ENCODE results near the gene CARNS1.

The CARNS1 gene

GRCh38 chr11:67369801-67370284, 45.6 kb upstream of the CARNS1 start:
- no peak overlapping the region for H2BK5ac ChIP-seq (ENCODE audit: low read length)
- peaks cover 27 to 32% of the 10 kb centered on the region in 2 donors for H3K4me1 ChIP-seq (ENCODE audit: control insufficient read depth in 2 of 2, insufficient read depth in 1 of 2, low read depth in 1 of 2, low read length in 2 of 2)
- H3K36me3 ChIP-seq (replicated peaks in 1 of 2; ENCODE audit: control insufficient read depth in 2 of 2, insufficient read depth in 2 of 2, low read length in 2 of 2), result peaks cover 0 to 10% of the 10 kb centered on the region in 2 donors
- peaks cover 10% of the 10 kb centered on the region for H3K79me1 ChIP-seq (ENCODE audit: low read depth, low read length)
- H2BK15ac ChIP-seq (ENCODE audit: low read length), result no peak overlapping the region
- H2BK12ac ChIP-seq (ENCODE audit: low read length), result no peak overlapping the region
- no peak overlapping the region for H4K8ac ChIP-seq (ENCODE audit: low read depth, low read length)
- H3K9me3 ChIP-seq (replicated peaks in 1 of 2; ENCODE audit: control insufficient read depth in 2 of 2, insufficient read depth in 1 of 2, low read depth in 1 of 2, low read length in 2 of 2), result no peaks in the 10 kb centered on the region
- no peak overlapping the region for H4K91ac ChIP-seq (ENCODE audit: low read depth, low read length, poor library complexity)
- peak overlapping the region; percentile 50 for H3K9ac ChIP-seq (ENCODE audit: low read depth, low read length, poor library complexity)
- no peak overlapping the region for H3K4me2 ChIP-seq (ENCODE audit: insufficient read depth, low read length, poor library complexity, severe bottlenecking)
- peak overlapping the region; percentile 16 for H2AK5ac ChIP-seq (ENCODE audit: low read depth, low read length)
- peaks cover 0 to 6% (median 0%) of the 10 kb centered on the region in 3 experiments for H3K27me3 ChIP-seq (ENCODE audit: control insufficient read depth in 3 of 3, insufficient read depth in 3 of 3, low read depth in 1 of 3, low read length in 3 of 3)
- WGBS, 2 donors (ENCODE audit: extremely low coverage in 2 of 2, insufficient read length in 2 of 2, insufficient replicate concordance in 1 of 2), result no CpG with 5 or more reads among the region's 12 CpGs
- DNase-seq (ENCODE audit: low spot score), result no peak
- no peak overlapping the region for H3K4me3 ChIP-seq (ENCODE audit: low read length in 2 of 2)
- H2BK120ac ChIP-seq (ENCODE audit: low read depth, low read length), result no peak overlapping the region
- no peak overlapping the region for H3K4ac ChIP-seq (ENCODE audit: low read length)
- H3K23ac ChIP-seq (ENCODE audit: low read depth, low read length, poor library complexity), result no peak overlapping the region
- no peak overlapping the region for H3K27ac ChIP-seq (replicated peaks; ENCODE audit: low read length)
- no peak overlapping the region for H3K14ac ChIP-seq (ENCODE audit: low read length)
- H3K18ac ChIP-seq (ENCODE audit: low read length), result peak overlapping the region; percentile 38
- H2AFZ ChIP-seq (ENCODE audit: low read length), result no peak overlapping the region

- H2BK120ac ChIP-seq (ENCODE audit: low read depth, low read length), result peak overlapping the region; percentile 34
- peak overlapping the region; percentile 87 for H2BK15ac ChIP-seq (ENCODE audit: low read length)
- no peak overlapping the region for H3K4ac ChIP-seq (ENCODE audit: low read length)
- no peak overlapping the region for H4K91ac ChIP-seq (ENCODE audit: low read depth, low read length, poor library complexity)
- no peak overlapping the region for H4K8ac ChIP-seq (ENCODE audit: low read depth, low read length)
- no peak for DNase-seq (ENCODE audit: low spot score)
- H2AFZ ChIP-seq (ENCODE audit: low read length), result no peak overlapping the region
- H3K4me2 ChIP-seq (ENCODE audit: insufficient read depth, low read length, poor library complexity, severe bottlenecking), result no peak overlapping the region
- H3K23ac ChIP-seq (ENCODE audit: low read depth, low read length, poor library complexity), result no peak overlapping the region
- peaks cover 30 to 38% of the 10 kb centered on the region in 2 donors for H3K4me1 ChIP-seq (ENCODE audit: control insufficient read depth in 2 of 2, insufficient read depth in 1 of 2, low read depth in 1 of 2, low read length in 2 of 2)
- H2AK5ac ChIP-seq (ENCODE audit: low read depth, low read length), result peak overlapping the region; percentile 16
- H3K27ac ChIP-seq (replicated peaks; ENCODE audit: low read length), result no peak overlapping the region
- H3K79me1 ChIP-seq (ENCODE audit: low read depth, low read length), result peaks cover 10% of the 10 kb centered on the region
- no peaks in the 10 kb centered on the region for H3K9me3 ChIP-seq (replicated peaks in 1 of 2; ENCODE audit: control insufficient read depth in 2 of 2, insufficient read depth in 1 of 2, low read depth in 1 of 2, low read length in 2 of 2)
- no CpG with 5 or more reads among the region's 14 CpGs for WGBS, 2 donors (ENCODE audit: extremely low coverage in 2 of 2, insufficient read length in 2 of 2, insufficient replicate concordance in 1 of 2)
- peak overlapping the region; percentile 33 for H2BK12ac ChIP-seq (ENCODE audit: low read length)
- no peak overlapping the region for H2BK5ac ChIP-seq (ENCODE audit: low read length)
- peaks cover 0 to 6% (median 0%) of the 10 kb centered on the region in 3 experiments for H3K27me3 ChIP-seq (ENCODE audit: control insufficient read depth in 3 of 3, insufficient read depth in 3 of 3, low read depth in 1 of 3, low read length in 3 of 3)
- no peak overlapping the region for H3K14ac ChIP-seq (ENCODE audit: low read length)
- H3K4me3 ChIP-seq (ENCODE audit: low read length in 2 of 2), result no peak overlapping the region
- H3K18ac ChIP-seq (ENCODE audit: low read length), result peak overlapping the region; percentile 57
- H3K9ac ChIP-seq (ENCODE audit: low read depth, low read length, poor library complexity), result peak overlapping the region; percentile 71
- H3K36me3 ChIP-seq (replicated peaks in 1 of 2; ENCODE audit: control insufficient read depth in 2 of 2, insufficient read depth in 2 of 2, low read length in 2 of 2), result peaks cover 0 to 4% of the 10 kb centered on the region in 2 donors
Observed at GRCh38 chr11:67370351-67371076, 45.0 kb upstream of the CARNS1 start.

- no peak overlapping the region for H3K27ac ChIP-seq (replicated peaks; ENCODE audit: low read length)
- H3K27me3 ChIP-seq (ENCODE audit: control insufficient read depth in 3 of 3, insufficient read depth in 3 of 3, low read depth in 1 of 3, low read length in 3 of 3), result peaks cover 0 to 6% (median 0%) of the 10 kb centered on the region in 3 experiments
- H2BK15ac ChIP-seq (ENCODE audit: low read length), result peak overlapping the region; percentile 94
- no CpG with 5 or more reads among the region's 8 CpGs for WGBS, 2 donors (ENCODE audit: extremely low coverage in 2 of 2, insufficient read length in 2 of 2, insufficient replicate concordance in 1 of 2)
- peak overlapping the region; percentile 93 for H3K4ac ChIP-seq (ENCODE audit: low read length)
- peaks cover 35 to 46% of the 10 kb centered on the region in 2 donors for H3K4me1 ChIP-seq (ENCODE audit: control insufficient read depth in 2 of 2, insufficient read depth in 1 of 2, low read depth in 1 of 2, low read length in 2 of 2)
- peak overlapping the region; percentile 67 for H3K4me2 ChIP-seq (ENCODE audit: insufficient read depth, low read length, poor library complexity, severe bottlenecking)
- no peak overlapping the region for H4K8ac ChIP-seq (ENCODE audit: low read depth, low read length)
- H4K91ac ChIP-seq (ENCODE audit: low read depth, low read length, poor library complexity), result peak overlapping the region; percentile 65
- peak overlapping the region; percentile 66 for H2BK12ac ChIP-seq (ENCODE audit: low read length)
- H2AK5ac ChIP-seq (ENCODE audit: low read depth, low read length), result peak overlapping the region; percentile 98
- H3K23ac ChIP-seq (ENCODE audit: low read depth, low read length, poor library complexity), result peak overlapping the region; percentile 97
- H2AFZ ChIP-seq (ENCODE audit: low read length), result no peak overlapping the region
- peaks cover 10% of the 10 kb centered on the region for H3K79me1 ChIP-seq (ENCODE audit: low read depth, low read length)
- H2BK5ac ChIP-seq (ENCODE audit: low read length), result no peak overlapping the region
- no peaks in the 10 kb centered on the region for H3K36me3 ChIP-seq (replicated peaks in 1 of 2; ENCODE audit: control insufficient read depth in 2 of 2, insufficient read depth in 2 of 2, low read length in 2 of 2)
- H3K18ac ChIP-seq (ENCODE audit: low read length), result peak overlapping the region; percentile 96
- DNase-seq (ENCODE audit: low spot score), result no peak
- peak overlapping the region; percentile 69 to 71 for H3K4me3 ChIP-seq (ENCODE audit: low read length in 2 of 2)
- peak overlapping the region; percentile 97 for H2BK120ac ChIP-seq (ENCODE audit: low read depth, low read length)
- peak overlapping the region; percentile 86 for H3K9ac ChIP-seq (ENCODE audit: low read depth, low read length, poor library complexity)
- no peaks in the 10 kb centered on the region for H3K9me3 ChIP-seq (replicated peaks in 1 of 2; ENCODE audit: control insufficient read depth in 2 of 2, insufficient read depth in 1 of 2, low read depth in 1 of 2, low read length in 2 of 2)
- H3K14ac ChIP-seq (ENCODE audit: low read length), result peak overlapping the region; percentile 47
Observed at GRCh38 chr11:67371189-67371910, 44.1 kb upstream of the CARNS1 start.

- H3K27ac ChIP-seq (replicated peaks; ENCODE audit: low read length), result no peak overlapping the region
- peaks cover 38 to 48% of the 10 kb centered on the region in 2 donors for H3K4me1 ChIP-seq (ENCODE audit: control insufficient read depth in 2 of 2, insufficient read depth in 1 of 2, low read depth in 1 of 2, low read length in 2 of 2)
- peak overlapping the region; percentile 97 for H2BK120ac ChIP-seq (ENCODE audit: low read depth, low read length)
- peak overlapping the region; percentile 97 for H3K23ac ChIP-seq (ENCODE audit: low read depth, low read length, poor library complexity)
- H3K9ac ChIP-seq (ENCODE audit: low read depth, low read length, poor library complexity), result peak overlapping the region; percentile 86
- H3K9me3 ChIP-seq (replicated peaks in 1 of 2; ENCODE audit: control insufficient read depth in 2 of 2, insufficient read depth in 1 of 2, low read depth in 1 of 2, low read length in 2 of 2), result no peaks in the 10 kb centered on the region
- peak overlapping the region; percentile 93 for H3K4ac ChIP-seq (ENCODE audit: low read length)
- no peaks in the 10 kb centered on the region for H3K36me3 ChIP-seq (replicated peaks in 1 of 2; ENCODE audit: control insufficient read depth in 2 of 2, insufficient read depth in 2 of 2, low read length in 2 of 2)
- peak overlapping the region; percentile 87 for H2AFZ ChIP-seq (ENCODE audit: low read length)
- no CpG with 5 or more reads among the region's 16 CpGs for WGBS, 2 donors (ENCODE audit: extremely low coverage in 2 of 2, insufficient read length in 2 of 2, insufficient replicate concordance in 1 of 2)
- peak overlapping the region; percentile 96 for H3K18ac ChIP-seq (ENCODE audit: low read length)
- H3K14ac ChIP-seq (ENCODE audit: low read length), result peak overlapping the region; percentile 47
- peak overlapping the region; percentile 65 for H4K91ac ChIP-seq (ENCODE audit: low read depth, low read length, poor library complexity)
- H2BK15ac ChIP-seq (ENCODE audit: low read length), result peak overlapping the region; percentile 94
- peak overlapping the region; percentile 69 to 71 for H3K4me3 ChIP-seq (ENCODE audit: low read length in 2 of 2)
- DNase-seq (ENCODE audit: low spot score), result no peak
- H3K4me2 ChIP-seq (ENCODE audit: insufficient read depth, low read length, poor library complexity, severe bottlenecking), result peak overlapping the region; percentile 67
- peak overlapping the region; percentile 66 for H2BK12ac ChIP-seq (ENCODE audit: low read length)
- H4K8ac ChIP-seq (ENCODE audit: low read depth, low read length), result no peak overlapping the region
- peaks cover 10% of the 10 kb centered on the region for H3K79me1 ChIP-seq (ENCODE audit: low read depth, low read length)
- H2BK5ac ChIP-seq (ENCODE audit: low read length), result no peak overlapping the region
- H2AK5ac ChIP-seq (ENCODE audit: low read depth, low read length), result peak overlapping the region; percentile 98
- peaks cover 0 to 6% (median 0%) of the 10 kb centered on the region in 3 experiments for H3K27me3 ChIP-seq (ENCODE audit: control insufficient read depth in 3 of 3, insufficient read depth in 3 of 3, low read depth in 1 of 3, low read length in 3 of 3)
Observed at GRCh38 chr11:67371911-67372320, 43.6 kb upstream of the CARNS1 start.

Measured in neuronal stem cell (in vitro differentiated cells).